IMR-90 (cell line): Measurements from ENCODE around the gene HEATR5A. TPM values are rescaled to one million over a fixed set of nuclear protein-coding genes. Genes with fewer than 3 reads are reported as not detected.

Source experiments
- ATAC-seq: fragments of 200-7000 bp; cut with Tn5 transposase; 2 replicates; pipeline ENCODE4 v1.9.1; 2020; ENCODE audit warnings: low read depth, mild to moderate bottlenecking, moderate library complexity
- BruUV-seq: library from RNA; stranded (reverse); fragments of 400-500 nt; replicated peaks from 2 replicates; lab custom pipeline; 2021; lab: Mats Ljungman, UMichigan
- CTCF ChIA-PET: fragments of 300-600 bp; formaldehyde crosslinking; extraction: SDS; loops from one replicate; lab custom pipeline; 2021; ENCODE audit warnings: antibody characterized with exemption; lab: Yijun Ruan, JAX
- POLR2A ChIA-PET: fragments of 300-600 bp; sonication (Branson Sonifier 250); formaldehyde crosslinking; loops from one replicate; lab custom pipeline; 2022; ENCODE audit warnings: antibody characterized with exemption; ENCODE audit not compliant: unreplicated experiment; lab: Charles Lee
- DNase-seq: peaks from one replicate; pipeline ENCODE4 v3.0.0; 2013
- H2AFZ ChIP-seq: replicated peaks from 2 replicates; pipeline ENCODE3; 2013; ENCODE audit warnings: low read length, mild to moderate bottlenecking; ENCODE audit not compliant: poor library complexity
- H2AK5ac ChIP-seq: 2 replicates; pipeline ENCODE4 v1.6.1; 2013; ENCODE audit warnings: low read depth, low read length, inconsistent platforms
- H2AK9ac ChIP-seq: replicated peaks from 2 replicates; pipeline ENCODE3; 2013; ENCODE audit warnings: mild to moderate bottlenecking, low read depth, low read length, moderate library complexity; ENCODE audit not compliant: poor library complexity
- H2BK120ac ChIP-seq: 2 replicates; pipeline ENCODE4 v1.6.1; 2013; ENCODE audit warnings: low read depth, low read length, inconsistent platforms
- H2BK15ac ChIP-seq: 3 replicates; pipeline ENCODE4 v1.6.1; 2013; ENCODE audit warnings: low read depth, low read length, inconsistent platforms
- H2BK20ac ChIP-seq: 2 replicates; pipeline ENCODE4 v1.6.1; 2013; ENCODE audit warnings: low read depth, mild to moderate bottlenecking, inconsistent platforms, low read length, moderate library complexity
- H2BK5ac ChIP-seq: 2 replicates; pipeline ENCODE4 v1.6.1; 2013; ENCODE audit warnings: mild to moderate bottlenecking, low read depth, low read length, inconsistent platforms; ENCODE audit not compliant: poor library complexity, severe bottlenecking
- H3K14ac ChIP-seq: replicated peaks from 2 replicates; pipeline ENCODE4 v1.6.1; 2013; ENCODE audit warnings: low read depth, low read length, inconsistent platforms
- H3K18ac ChIP-seq: 2 replicates; pipeline ENCODE4 v1.6.1; 2013; ENCODE audit warnings: low read depth, low read length, control low read depth
- H3K23ac ChIP-seq: 2 replicates; pipeline ENCODE4 v1.6.1; 2013; ENCODE audit warnings: low read depth, low read length, inconsistent platforms
- H3K27ac ChIP-seq: 2 replicates; pipeline ENCODE4 v1.5.1; 2013; ENCODE audit warnings: mild to moderate bottlenecking, control low read depth, low read length; ENCODE audit not compliant: insufficient read depth
- H3K27me3 ChIP-seq: 2 replicates; pipeline ENCODE4 v1.6.1; 2013; ENCODE audit warnings: low read length; ENCODE audit not compliant: control insufficient read depth, insufficient read depth
- H3K36me3 ChIP-seq: 2 replicates; pipeline ENCODE4 v1.6.1; 2013; ENCODE audit warnings: low read length, mixed read lengths; ENCODE audit not compliant: control insufficient read depth, insufficient read depth
- H3K4ac ChIP-seq: 2 replicates; pipeline ENCODE4 v1.6.1; 2013; ENCODE audit warnings: low read depth, low read length, inconsistent platforms
- H3K4me1 ChIP-seq: 2 replicates; pipeline ENCODE4 v1.6.1; 2013; ENCODE audit warnings: low read length, mixed read lengths; ENCODE audit not compliant: control insufficient read depth, insufficient read depth
- H3K4me2 ChIP-seq: 2 replicates; pipeline ENCODE4 v1.6.1; 2013; ENCODE audit warnings: low read depth, mild to moderate bottlenecking, control low read depth, low read length, moderate library complexity
- H3K4me3 ChIP-seq: 2 replicates; pipeline ENCODE4 v1.5.1; 2013; ENCODE audit warnings: low read depth, mild to moderate bottlenecking, control low read depth, low read length, moderate library complexity; ENCODE audit not compliant: insufficient read depth
- H3K56ac ChIP-seq: 2 replicates; pipeline ENCODE4 v1.6.1; 2013; ENCODE audit warnings: low read length, inconsistent platforms; ENCODE audit not compliant: insufficient read depth; ENCODE audit errors: extremely low read depth
- H3K79me1 ChIP-seq, 2 experiments: 2 replicates each; pipeline ENCODE4 v1.6.1; 2013; ENCODE audit warnings: low read length in 2 of 2, inconsistent platforms in 1 of 2, low read depth in 1 of 2
- H3K9ac ChIP-seq: 2 replicates; pipeline ENCODE4 v1.6.1; 2013; ENCODE audit warnings: low read depth, low read length, control low read depth
- H3K9me1 ChIP-seq: 2 replicates; pipeline ENCODE4 v1.6.1; 2013; ENCODE audit warnings: low read length, inconsistent platforms; ENCODE audit not compliant: insufficient read depth
- H3K9me3 ChIP-seq: 2 replicates; pipeline ENCODE4 v1.6.1; 2013; ENCODE audit warnings: low read length; ENCODE audit not compliant: control insufficient read depth, insufficient read depth
- H4K20me1 ChIP-seq: 2 replicates; pipeline ENCODE4 v1.6.1; 2013; ENCODE audit warnings: low read length, inconsistent platforms; ENCODE audit not compliant: insufficient read depth
- H4K5ac ChIP-seq: 2 replicates; pipeline ENCODE4 v1.6.1; 2013; ENCODE audit warnings: mild to moderate bottlenecking, low read depth, low read length, control low read depth
- H4K8ac ChIP-seq, 2 experiments: 2 replicates each; pipeline ENCODE4 v1.6.1; 2013; ENCODE audit warnings: low read depth in 2 of 2, low read length in 2 of 2, control low read depth in 1 of 2, inconsistent platforms in 1 of 2
- H4K91ac ChIP-seq: 2 replicates; pipeline ENCODE4 v1.6.1; 2013; ENCODE audit warnings: low read depth, low read length, inconsistent platforms; ENCODE audit not compliant: insufficient read depth
- CHD1 ChIP-seq: IDR thresholded peaks from 2 replicates; pipeline ENCODE4 v1.6.1; 2012; ENCODE audit warnings: low read depth, low read length, improper control_type of control experiment
- NFE2L2 ChIP-seq: fragments of 150-350 bp; IDR thresholded peaks from 2 replicates; pipeline ENCODE4 v1.6.1; 2016; ENCODE audit warnings: low read depth, mild to moderate bottlenecking, low read length
- SMC3 ChIP-seq: fragments of 150-350 bp; IDR thresholded peaks from 2 replicates; pipeline ENCODE4 v1.6.1; 2016; ENCODE audit warnings: low read depth, mild to moderate bottlenecking, antibody characterized with exemption, low read length, moderate library complexity
- WGBS, 2 experiments: methylation state at CpG; one replicate each; pipeline versions ENCODE4 v1.1.5 to v1.1.7; 2013; ENCODE audit warnings: missing lambda C conversion rate in 2 of 2; ENCODE audit not compliant: insufficient read length in 1 of 2; ENCODE audit errors: extremely low coverage in 2 of 2; 5-methylcytosine and 5-hydroxymethylcytosine counted together
- dilution Hi-C: fragments of 300-500 bp; cut with HindIII; formaldehyde crosslinking; loops from one replicate; pipeline ENCODE4 v1.14.3; 2018; ENCODE audit warnings: low sequenced_read_pairs; ENCODE audit not compliant: unreplicated experiment
- in situ Hi-C: fragments of 300-500 bp; cut with MboI; formaldehyde crosslinking; loops from 3 replicates; pipeline ENCODE4 v1.14.3; 2019; ENCODE audit warnings: low sequenced_read_pairs, inconsistent platforms, mixed read lengths
- intact Hi-C: fragments of 100-400 bp; cut with micrococcal nuclease; formaldehyde crosslinking; loops from 2 replicates; pipeline ENCODE4 v1.10.0; 2022
- polyA plus RNA-seq, 3 experiments: library from polyadenylated mRNA; depleted of rRNA; stranded (reverse); fragments of >200 nt; gene quantifications; 2 replicates each; pipeline ENCODE4 v1.2.3, GENCODE V29; 2012; ENCODE audit warnings: low replicate concordance in 1 of 3
- total RNA-seq: library from RNA; depleted of rRNA; stranded (reverse); fragments of >200 nt; gene quantifications from 2 replicates; pipeline ENCODE4 v1.2.3, GENCODE V29; 2012

The HEATR5A gene
- total and polyA plus RNA-seq, 2 of the 4 experiments (the other 2 are of a cell fraction): 14.0 to 48.9 TPM

DNA sequence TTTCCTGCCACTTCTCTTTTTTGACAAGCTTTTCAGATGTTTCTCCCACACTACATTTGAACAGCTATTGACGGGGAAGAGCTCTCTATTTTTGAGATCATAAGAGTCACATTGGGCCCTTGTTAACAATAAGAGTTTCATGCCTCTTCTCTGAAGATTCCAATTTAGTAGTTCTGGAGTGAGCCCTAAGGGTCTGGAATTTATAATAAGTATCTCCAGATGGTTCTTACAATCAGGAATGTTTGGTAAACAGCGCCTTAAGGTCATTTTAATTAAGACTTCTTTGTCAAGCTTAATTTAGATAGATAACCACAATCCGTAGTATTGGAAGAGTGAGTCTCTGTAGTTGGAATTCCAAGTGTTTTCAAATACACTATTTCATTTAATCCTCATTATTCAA is 152.1 kb downstream of the HEATR5A start:
- no peaks in the 10 kb centered on the region for H3K9me3 ChIP-seq
- POLR2A ChIA-PET: no interaction called here
- ATAC-seq (no peak), DNase-seq (no peak)
- no peak overlapping the region for H3K4ac ChIP-seq
- CTCF ChIA-PET: no interaction called here
- WGBS, 2 experiments: no CpG with 5 or more reads among the region's 3 CpGs
- no TSS peak for BruUV-seq
- H3K27me3 ChIP-seq: no peaks in the 10 kb centered on the region
- H3K4me3 ChIP-seq: no peak overlapping the region
- in situ Hi-C loops: no loop called here
- no peaks in the 10 kb centered on the region for H3K36me3 ChIP-seq
- H4K5ac ChIP-seq: no peak overlapping the region
- H2AK5ac ChIP-seq: no peak overlapping the region
- H3K18ac ChIP-seq: no peak overlapping the region
- H4K20me1 ChIP-seq: no peaks in the 10 kb centered on the region
- H3K9me1 ChIP-seq: peaks cover 9% of the 10 kb centered on the region
- H3K27ac ChIP-seq: no peak overlapping the region
- no peak overlapping the region for H2BK15ac ChIP-seq
- no peak overlapping the region for H3K4me2 ChIP-seq
- peaks cover 9% of the 10 kb centered on the region for H3K4me1 ChIP-seq
- H4K8ac ChIP-seq: no peak overlapping the region
- no peak for TF ChIP-seq CHD1
- TF ChIP-seq NFE2L2: no peak
- TF ChIP-seq SMC3: no peak
- intact Hi-C loops: no loop called here
- no peak overlapping the region for H3K14ac ChIP-seq
- H3K9ac ChIP-seq: no peak overlapping the region
- H2BK5ac ChIP-seq: no peak overlapping the region
- no peak overlapping the region for H2BK120ac ChIP-seq
- H2AK9ac ChIP-seq: no peak overlapping the region
- H3K56ac ChIP-seq: no peak overlapping the region
- H3K79me1 ChIP-seq: no peaks in the 10 kb centered on the region
- H3K23ac ChIP-seq: no peak overlapping the region
- dilution Hi-C loops: no loop called here
- no peak overlapping the region for H2AFZ ChIP-seq
- H4K91ac ChIP-seq: no peak overlapping the region
- no peak overlapping the region for H2BK20ac ChIP-seq
